Subcutaneous adipose tissue (tissue), 4 donors: Measurements from ENCODE around the gene CABP7. TPM values are rescaled to one million over a fixed set of nuclear protein-coding genes. Genes with fewer than 3 reads are reported as not detected.

Source experiments
- CTCF ChIP-seq: fragments of 450-650 bp; IDR thresholded peaks from one replicate; pipeline ENCODE4 v1.5.1; 2016; ENCODE audit warnings: low read depth, mild to moderate bottlenecking, control low read depth, antibody characterized with exemption, moderate library complexity
- total RNA-seq, 4 donors: library from RNA; depleted of rRNA; stranded (reverse); fragments of >200 nt; gene quantifications; one replicate each; pipeline ENCODE4 v1.1.0, GENCODE V29; 2016

The CABP7 gene
- total RNA-seq, 4 donors from 2014 or later, result not detected

GRCh38 chr22:29717789-29718188, 2.0 kb upstream of the CABP7 start:
- TF ChIP-seq CTCF, result no peak

GRCh38 chr22:29718949-29719898, 579 bp upstream of the CABP7 start:
- no peak for TF ChIP-seq CTCF

- TF ChIP-seq CTCF, result no peak
Observed at GRCh38 chr22:29720811-29721323, 1.1 kb downstream of the CABP7 start.

- TF ChIP-seq CTCF, result no peak
Observed at GRCh38 chr22:29722151-29722550, 2.3 kb downstream of the CABP7 start.

DNA sequence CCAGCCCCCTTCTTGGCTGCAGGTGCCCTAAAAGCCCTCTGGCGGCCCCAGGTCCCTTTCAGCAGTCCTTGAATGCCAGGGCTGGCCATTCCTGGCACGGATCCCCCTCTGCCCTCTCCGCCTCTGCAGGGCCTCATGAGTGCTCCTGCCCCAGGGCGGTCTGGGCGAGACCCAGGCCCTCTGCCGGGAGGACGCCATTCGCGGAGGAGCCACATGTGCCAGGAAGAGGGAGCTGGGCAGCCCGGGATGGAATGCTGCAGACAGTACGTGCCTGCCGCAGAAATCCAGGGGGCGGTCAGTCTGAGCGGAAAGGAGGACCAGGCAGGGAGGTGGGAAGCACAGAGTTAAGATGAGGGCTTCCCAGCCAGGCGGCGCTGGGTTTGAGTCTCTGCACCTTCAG, 2.8 kb downstream of the CABP7 start:
- TF ChIP-seq CTCF, result no peak

DNA sequence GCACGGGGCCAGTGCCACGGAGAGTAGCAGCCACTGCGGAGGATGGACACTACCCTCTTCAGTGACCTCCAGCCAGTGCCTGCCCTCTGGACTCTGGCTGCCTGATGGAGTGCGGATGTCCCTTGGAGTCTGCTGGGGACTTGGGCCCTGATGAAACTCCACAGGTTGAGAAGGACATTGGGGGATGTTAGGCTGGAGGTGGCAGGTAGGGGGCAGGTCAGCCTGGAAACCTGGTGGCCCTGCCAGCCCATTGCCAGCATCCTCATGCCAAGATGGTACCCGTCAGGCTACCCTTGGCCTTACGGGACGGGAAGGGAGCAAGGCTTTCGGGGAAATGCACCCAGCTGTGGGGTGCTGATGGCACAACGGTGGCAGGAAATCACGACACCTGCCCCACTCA, 4.0 kb downstream of the CABP7 start:
- no peak for TF ChIP-seq CTCF

GRCh38 chr22:29724843-29725242, 5.0 kb downstream of the CABP7 start:
- TF ChIP-seq CTCF, result no peak
